Activated naive CD8-positive, alpha-beta T cell treated with anti-CD3 and anti-CD28 coated beads, Interleukin-2, amount 10 ng/mL, durations not matched to agents 7 days and 5 days (primary cell): ENCODE data around the gene ASMT. TPM values are rescaled to one million over a fixed set of nuclear protein-coding genes. Genes with fewer than 3 reads are reported as not detected.
"Not testable (repeated sequence)": the region's sequence is repeated elsewhere in the genome, so short reads cannot be mapped to it uniquely, and the experiment has no call there.

Experiments used
- ATAC-seq: fragments of 150-1000 bp; cut with Tn5 transposase; one replicate; pipeline ENCODE4 v1.10.0; 2021; ENCODE audit warnings: low read depth, moderate library complexity
- POLR2A ChIA-PET: fragments of 350-600 bp; sonication (Branson Sonifier 250); formaldehyde crosslinking; loops from one replicate; lab custom pipeline; 2021; ENCODE audit warnings: antibody characterized with exemption; lab: Charles Lee
- DNase-seq: peaks from one replicate; pipeline ENCODE4 v3.0.0; 2021
- H3K27ac Mint-ChIP-seq: one replicate; pipeline ENCODE4 v1.8.0; 2022; ENCODE audit warnings: mild to moderate bottlenecking, mixed read lengths
- H3K27me3 Mint-ChIP-seq: one replicate; pipeline ENCODE4 v1.8.0; 2022; ENCODE audit warnings: mild to moderate bottlenecking, moderate library complexity, mixed read lengths
- H3K36me3 Mint-ChIP-seq: one replicate; pipeline ENCODE4 v1.8.0; 2021; ENCODE audit warnings: mild to moderate bottlenecking, mixed read lengths
- H3K4me1 Mint-ChIP-seq: one replicate; pipeline ENCODE4 v1.8.0; 2021; ENCODE audit warnings: mixed read lengths
- H3K4me3 Mint-ChIP-seq: one replicate; pipeline ENCODE4 v1.8.0; 2022; ENCODE audit warnings: mild to moderate bottlenecking, moderate library complexity, mixed read lengths
- H3K9me3 Mint-ChIP-seq: one replicate; pipeline ENCODE4 v1.8.0; 2021; ENCODE audit warnings: mixed read lengths
- total RNA-seq, 2 experiments: library from RNA; stranded (reverse); gene quantifications; one replicate each; pipeline ENCODE4 v1.2.3, GENCODE V29; 2021

ASMT gene
- total RNA-seq, 2 experiments from 2014 or later, result not detected

- Mint-ChIP-seq H3K27me3 (no peaks in the 10 kb centered on the region), H3K9me3 (peaks cover 3% of the 10 kb centered on the region), H3K4me3 (no peak overlapping the region), H3K27ac (peak overlapping the region; percentile 89), H3K36me3 (peaks cover 45% of the 10 kb centered on the region), H3K4me1 (peaks cover 18% of the 10 kb centered on the region)
- no peak for DNase-seq
- POLR2A ChIA-PET, result no interaction called here
- ATAC-seq, result no peak
Measured at GRCh38 chrX:1681439-1681838, 66.6 kb downstream of the ASMT start.

GRCh38 chrX:1681856-1682255 lies 67.0 kb downstream of the ASMT start:
- POLR2A ChIA-PET, ATAC-seq, H3K9me3 Mint-ChIP-seq, DNase-seq, H3K27me3 Mint-ChIP-seq: not testable (repeated sequence)
- Mint-ChIP-seq H3K4me1 (peaks cover 18% of the 10 kb centered on the region), H3K4me3 (peak overlapping the region; percentile 82), H3K36me3 (peaks cover 47% of the 10 kb centered on the region), H3K27ac (peak overlapping the region; percentile 89)

GRCh38 chrX:1682501-1682900 lies 67.6 kb downstream of the ASMT start:
- peaks cover 47% of the 10 kb centered on the region for H3K36me3 Mint-ChIP-seq
- H3K9me3 Mint-ChIP-seq, POLR2A ChIA-PET, DNase-seq, H3K27me3 Mint-ChIP-seq, ATAC-seq: not testable (repeated sequence)
- peak overlapping the region; percentile 89 for H3K27ac Mint-ChIP-seq
- H3K4me3 Mint-ChIP-seq, result peak overlapping the region; percentile 82
- H3K4me1 Mint-ChIP-seq, result peaks cover 18% of the 10 kb centered on the region

DNA sequence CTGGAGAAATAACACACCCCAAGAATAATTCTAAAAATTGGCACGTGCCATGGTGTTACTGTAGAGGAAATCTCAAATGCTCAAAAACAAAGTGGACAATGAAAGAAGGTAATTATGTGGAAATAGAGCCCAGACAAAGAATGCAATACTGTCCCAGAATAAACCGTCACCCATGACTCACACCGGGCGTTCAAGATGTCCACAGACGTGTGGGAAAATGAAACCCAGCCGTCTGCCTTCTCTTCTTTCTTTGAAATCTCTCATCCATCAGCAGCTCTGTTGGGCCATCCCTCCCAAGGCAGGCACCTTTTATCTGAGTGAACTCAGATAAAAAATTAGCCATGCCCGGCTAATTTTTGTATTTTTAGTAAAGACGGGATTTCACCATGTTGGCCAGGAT lies 70.0 kb downstream of the ASMT start:
- DNase-seq, H3K9me3 Mint-ChIP-seq, ATAC-seq, H3K27ac Mint-ChIP-seq, POLR2A ChIA-PET, H3K27me3 Mint-ChIP-seq, H3K4me3 Mint-ChIP-seq: not testable (repeated sequence)
- Mint-ChIP-seq H3K36me3 (peaks cover 42% of the 10 kb centered on the region), H3K4me1 (peaks cover 15% of the 10 kb centered on the region)

DNA sequence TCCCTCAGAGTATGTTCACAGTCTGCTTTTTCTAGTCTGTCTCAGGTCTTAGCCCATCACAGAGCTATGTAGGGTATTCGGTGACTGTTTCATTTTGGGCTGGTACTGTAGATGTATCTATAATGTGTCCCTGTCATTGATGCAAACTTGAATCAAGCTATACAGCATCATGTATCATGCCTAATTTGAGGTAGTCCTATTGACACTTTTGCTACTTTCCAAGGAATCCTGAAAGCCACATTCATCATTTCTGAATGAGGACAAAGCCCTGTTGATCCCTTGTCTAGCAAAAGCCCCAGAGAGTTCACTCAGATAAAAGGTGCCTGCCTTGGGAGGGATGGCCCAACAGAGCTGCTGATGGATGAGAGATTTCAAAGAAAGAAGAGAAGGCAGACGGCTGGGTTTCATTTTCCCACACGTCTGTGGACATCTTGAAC lies 70.6 kb downstream of the ASMT start:
- H3K27ac Mint-ChIP-seq, DNase-seq, POLR2A ChIA-PET, H3K4me3 Mint-ChIP-seq, H3K9me3 Mint-ChIP-seq, H3K27me3 Mint-ChIP-seq, ATAC-seq: not testable (repeated sequence)
- H3K36me3 Mint-ChIP-seq, result peaks cover 47% of the 10 kb centered on the region
- peaks cover 15% of the 10 kb centered on the region for H3K4me1 Mint-ChIP-seq

- H3K4me3 Mint-ChIP-seq, result no peak overlapping the region
- ATAC-seq, result no peak
- POLR2A ChIA-PET, result no interaction called here
- peaks cover 7% of the 10 kb centered on the region for H3K9me3 Mint-ChIP-seq
- H3K36me3 Mint-ChIP-seq, result peaks cover 48% of the 10 kb centered on the region
- H3K4me1 Mint-ChIP-seq, result peaks cover 11% of the 10 kb centered on the region
- no peak for DNase-seq
- H3K27ac Mint-ChIP-seq, result no peak overlapping the region
- no peaks in the 10 kb centered on the region for H3K27me3 Mint-ChIP-seq
Measured at GRCh38 chrX:1686642-1687041, 71.8 kb downstream of the ASMT start.

Other genes starting within 250 kb of the ASMT start
- 100 to 1,000 TPM; 235 to 241 TPM for gene SLC25A6, start 222.9 kb upstream of the ASMT start, total RNA-seq
- 10 to 100 TPM; 39.4 to 42.2 TPM for gene ASMTL, start 162.2 kb upstream of the ASMT start, total RNA-seq
- gene P2RY8, start 77.9 kb upstream of the ASMT start, total RNA-seq, result 10 to 100 TPM; 87.6 to 92.4 TPM
- gene AKAP17A, start 23.5 kb upstream of the ASMT start, total RNA-seq, result 10 to 100 TPM; 87.8 to 88.1 TPM